H54 (cell line): ENCODE data around the gene SLC30A2.
A peak's percentile ranks its signal among the peaks of the same experiment; 100 is the strongest.

Source experiments
- DNase-seq: peaks from one replicate; pipeline ENCODE4 v3.0.0; 2011; ENCODE audit warnings: low spot score, mixed read lengths; ENCODE audit not compliant: insufficient read length
- FAIRE-seq: peaks from 3 replicates; lab custom pipeline; 2011; peaks lifted over from hg19 to GRCh38; lab: Jason Lieb, UNC
- POLR2A ChIP-seq: IDR thresholded peaks from 2 replicates; pipeline ENCODE4 v1.6.1; 2011; ENCODE audit warnings: low read depth, mild to moderate bottlenecking, low read length

SLC30A2 gene

GRCh38 chr1:26041401-26041800 lies 4.5 kb downstream of the SLC30A2 start:
- no peak for DNase-seq
- TF ChIP-seq POLR2A: no peak
- FAIRE-seq: no peak

DNA sequence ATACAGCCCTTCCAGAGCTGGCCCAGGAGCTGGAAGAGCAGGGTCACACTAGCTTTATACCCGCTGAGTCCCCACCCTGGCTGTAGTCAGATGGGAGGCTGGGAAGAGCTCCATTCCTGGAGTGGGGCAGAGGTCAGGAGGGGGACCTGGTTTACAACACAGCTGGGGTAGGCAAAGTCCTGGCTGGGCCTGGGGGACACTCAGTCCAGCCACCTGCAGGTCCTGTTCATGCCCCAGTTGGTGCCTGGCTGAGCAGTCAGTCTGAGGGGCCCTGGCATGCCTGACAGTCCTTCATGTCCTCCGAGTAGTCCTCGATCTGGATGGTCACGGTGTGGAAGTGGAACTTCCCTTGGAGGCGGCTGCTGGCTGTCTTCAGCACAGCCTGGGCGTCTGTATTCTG lies 7.0 kb downstream of the SLC30A2 start:
- FAIRE-seq: no peak
- no peak for DNase-seq
- TF ChIP-seq POLR2A: no peak

DNA sequence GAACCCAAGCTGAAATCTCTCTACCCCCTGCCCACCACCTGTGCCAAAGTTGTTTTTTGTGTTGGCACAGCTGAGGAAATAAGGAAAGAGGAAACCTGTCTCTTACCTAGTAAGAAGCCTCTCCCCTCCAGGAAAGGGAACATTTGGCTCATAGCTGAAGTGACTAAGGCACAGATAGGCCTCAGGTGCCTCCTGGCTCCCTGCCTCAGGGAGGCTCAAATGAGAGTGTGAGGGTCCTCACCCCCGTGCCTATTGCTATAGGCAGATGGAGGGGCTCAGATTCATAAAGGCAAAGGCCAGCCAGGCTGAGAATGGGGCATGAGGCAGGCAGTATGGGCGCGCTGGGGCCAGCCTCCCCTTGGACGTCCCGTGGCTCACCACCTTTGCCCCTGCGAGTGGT lies 7.4 kb downstream of the SLC30A2 start:
- FAIRE-seq: no peak
- DNase-seq: no peak
- TF ChIP-seq POLR2A: no peak

DNA sequence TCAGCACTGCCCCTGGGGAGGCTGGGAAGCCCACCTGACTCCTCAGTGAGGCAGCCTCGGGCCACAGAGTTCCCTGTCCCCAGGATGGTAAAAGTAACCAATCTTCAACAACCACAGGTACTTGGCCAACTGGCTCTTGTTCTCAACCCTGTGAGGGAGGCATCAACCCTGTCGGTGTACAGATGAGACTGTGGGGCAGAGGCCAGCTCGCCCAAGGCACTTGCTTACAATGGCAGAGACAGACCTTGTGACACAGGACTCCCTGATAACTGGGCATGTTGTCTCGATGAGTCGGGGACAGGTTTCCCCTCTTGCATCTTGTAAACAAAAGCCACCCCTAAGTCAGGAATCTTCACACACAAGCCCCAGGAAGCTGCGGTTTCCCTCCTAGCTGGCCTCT lies 8.0 kb downstream of the SLC30A2 start:
- no peak for TF ChIP-seq POLR2A
- no peak for FAIRE-seq

GRCh38 chr1:26036756-26037281 lies 9.1 kb downstream of the SLC30A2 start:
- no peak for FAIRE-seq
- TF ChIP-seq POLR2A: no peak
- no peak for DNase-seq

More for the DNA sequence above, 8.0 kb downstream of the SLC30A2 start:
- DNase-seq: no peak

GRCh38 chr1:26035959-26036755 lies 9.8 kb downstream of the SLC30A2 start:
- no peak for FAIRE-seq
- TF ChIP-seq POLR2A: no peak
- DNase-seq: peak; percentile 65

GRCh38 chr1:26035203-26035958 lies 10.5 kb downstream of the SLC30A2 start:
- no peak for TF ChIP-seq POLR2A
- FAIRE-seq (no peak), DNase-seq (peak; percentile 86)

- FAIRE-seq: no peak
- no peak for TF ChIP-seq POLR2A
- DNase-seq: no peak
Observed at GRCh38 chr1:26034504-26035202, 11.3 kb downstream of the SLC30A2 start.

GRCh38 chr1:26032656-26033357 lies 13.1 kb downstream of the SLC30A2 start:
- TF ChIP-seq POLR2A: no peak

DNA sequence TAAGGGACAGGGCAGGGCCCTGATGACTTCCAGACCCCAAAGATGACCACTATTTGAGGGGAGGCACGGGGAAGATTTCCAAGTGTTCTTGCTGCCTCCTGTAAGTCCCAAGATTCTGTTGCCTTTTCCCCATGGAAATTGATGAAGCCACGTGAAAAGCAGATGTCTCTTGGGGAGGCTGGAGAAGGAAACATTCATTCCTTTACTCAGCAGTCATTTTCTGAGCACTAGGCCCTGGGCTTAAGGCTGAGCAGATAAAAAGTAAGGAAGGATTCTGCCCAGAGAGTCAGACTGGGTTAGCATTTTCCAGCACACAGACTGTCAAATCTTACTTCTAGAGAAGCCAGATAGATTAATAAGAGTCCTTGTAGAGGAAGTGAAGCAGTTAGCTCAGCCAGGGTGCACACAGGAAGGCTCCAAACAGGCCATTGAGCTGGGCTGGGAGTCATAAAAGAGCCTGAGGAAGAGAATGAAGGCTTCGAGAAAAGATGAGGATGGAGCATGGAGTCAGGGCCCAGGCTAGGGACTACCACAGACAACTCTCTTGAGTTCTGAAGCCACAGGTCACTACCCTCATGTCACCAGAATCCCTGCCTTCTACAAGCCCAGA lies 14.2 kb downstream of the SLC30A2 start:
- no peak for TF ChIP-seq POLR2A
- FAIRE-seq (no peak), DNase-seq (no peak)

More at GRCh38 chr1:26032656-26033357, 13.1 kb downstream of the SLC30A2 start:
- FAIRE-seq: no peak
- DNase-seq: no peak

- FAIRE-seq (no peak), DNase-seq (no peak)
- TF ChIP-seq POLR2A: no peak
Observed at GRCh38 chr1:26031196-26031595, 14.7 kb downstream of the SLC30A2 start.

DNA sequence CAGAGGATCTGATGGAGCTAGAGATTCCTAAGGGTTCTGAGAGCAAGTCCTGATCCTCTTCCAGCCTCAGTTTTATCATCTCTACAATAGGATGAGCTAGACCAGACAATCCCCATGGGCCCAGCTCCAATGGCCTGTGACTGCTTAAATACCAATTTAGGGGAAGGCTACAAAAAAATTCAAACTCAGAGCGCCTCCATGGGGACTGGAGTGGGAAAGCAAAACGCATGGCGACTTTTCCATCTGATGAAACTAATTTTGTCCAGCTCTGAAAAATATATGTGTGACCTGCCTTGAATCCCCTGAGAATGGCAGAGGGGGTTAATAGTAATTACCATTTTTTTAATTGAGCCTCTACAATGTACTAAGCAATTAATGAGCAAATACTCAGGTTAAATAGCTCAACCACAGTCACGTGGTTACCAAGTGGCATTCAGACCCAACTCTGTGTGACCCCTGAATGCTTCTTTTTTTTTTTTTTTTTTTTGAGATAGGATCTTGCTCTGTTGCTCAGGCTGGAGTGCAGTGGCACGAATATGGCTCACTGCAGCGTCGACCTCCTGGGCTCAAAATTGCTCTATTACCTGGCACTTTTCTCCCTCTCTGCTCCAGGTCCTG lies 15.9 kb downstream of the SLC30A2 start:
- TF ChIP-seq POLR2A: no peak
- no peak for FAIRE-seq
- DNase-seq: no peak
